Epithelial cell of proximal tubule (primary cell): ENCODE data around the gene HOXA6. TPM values are rescaled to one million over a fixed set of nuclear protein-coding genes. Genes with fewer than 3 reads are reported as not detected.
A peak's percentile ranks its signal among the peaks of the same experiment; 100 is the strongest.

ENCODE experiments used
- DNase-seq: peaks from one replicate; pipeline ENCODE4 v3.0.0-alpha.2; 2011; ENCODE audit warnings: low read depth
- H3K4me3 ChIP-seq: 2 replicates; pipeline ENCODE4 v1.5.1; 2011; ENCODE audit warnings: low read depth, mild to moderate bottlenecking, low read length
- total RNA-seq: library from RNA; depleted of rRNA; stranded (reverse); fragments of >200 nt; gene quantifications from 2 replicates; pipeline ENCODE4 v1.2.3, GENCODE V29; 2015
- TF ChIP-seq, protein P1 (sequence below): conservative IDR thresholded peaks from 2 replicates; pipeline ENCODE4 v1.5.1; 2012; ENCODE audit warnings: low read depth, mild to moderate bottlenecking, low read length

Gene HOXA6
- total RNA-seq, 1 donor from 2014 or later, result 5.7 TPM

DNA sequence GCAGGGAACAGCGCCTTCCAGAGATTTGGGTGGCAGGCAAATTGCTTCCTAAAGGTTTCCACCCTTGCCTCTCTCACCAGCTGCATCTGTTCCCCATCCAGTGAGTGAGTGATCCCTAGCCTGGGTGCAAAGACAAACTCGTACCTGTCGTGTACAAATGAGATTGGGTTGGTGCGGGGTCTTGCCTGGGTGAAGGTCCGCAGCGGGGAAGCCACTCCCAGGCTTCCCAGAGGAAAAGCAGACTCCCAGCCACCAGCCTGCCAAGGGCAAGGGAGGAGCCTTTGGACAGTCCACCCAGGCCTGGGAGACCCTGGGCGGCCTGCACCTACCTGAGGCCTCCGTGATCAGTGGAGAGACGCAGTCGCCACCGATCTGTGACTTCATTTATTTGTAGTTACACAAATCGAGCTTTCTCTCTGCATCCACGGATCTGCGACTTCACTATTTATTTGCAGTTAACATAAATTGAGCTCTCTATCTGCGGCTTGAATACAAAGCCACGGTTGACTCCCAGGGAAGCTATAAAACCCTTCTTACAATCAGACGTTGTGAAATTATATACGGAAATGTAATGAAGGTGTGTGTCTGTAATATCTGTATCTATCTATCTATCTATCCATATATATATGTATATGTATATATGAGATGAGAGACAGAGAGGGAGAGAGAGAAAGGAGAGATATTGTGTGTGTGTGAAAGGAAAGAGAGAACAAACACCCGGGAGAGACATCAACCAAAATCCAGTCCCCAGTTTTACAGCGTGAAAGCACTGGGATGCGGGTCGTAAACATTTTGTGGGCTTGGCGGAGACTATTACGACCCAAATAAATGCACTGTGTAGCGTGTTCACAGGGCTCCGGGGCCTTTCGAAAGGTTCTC is 11.9 kb upstream of the HOXA6 start:
- no peak for DNase-seq
- peak overlapping the region; percentile 74 for H3K4me3 ChIP-seq

DNA sequence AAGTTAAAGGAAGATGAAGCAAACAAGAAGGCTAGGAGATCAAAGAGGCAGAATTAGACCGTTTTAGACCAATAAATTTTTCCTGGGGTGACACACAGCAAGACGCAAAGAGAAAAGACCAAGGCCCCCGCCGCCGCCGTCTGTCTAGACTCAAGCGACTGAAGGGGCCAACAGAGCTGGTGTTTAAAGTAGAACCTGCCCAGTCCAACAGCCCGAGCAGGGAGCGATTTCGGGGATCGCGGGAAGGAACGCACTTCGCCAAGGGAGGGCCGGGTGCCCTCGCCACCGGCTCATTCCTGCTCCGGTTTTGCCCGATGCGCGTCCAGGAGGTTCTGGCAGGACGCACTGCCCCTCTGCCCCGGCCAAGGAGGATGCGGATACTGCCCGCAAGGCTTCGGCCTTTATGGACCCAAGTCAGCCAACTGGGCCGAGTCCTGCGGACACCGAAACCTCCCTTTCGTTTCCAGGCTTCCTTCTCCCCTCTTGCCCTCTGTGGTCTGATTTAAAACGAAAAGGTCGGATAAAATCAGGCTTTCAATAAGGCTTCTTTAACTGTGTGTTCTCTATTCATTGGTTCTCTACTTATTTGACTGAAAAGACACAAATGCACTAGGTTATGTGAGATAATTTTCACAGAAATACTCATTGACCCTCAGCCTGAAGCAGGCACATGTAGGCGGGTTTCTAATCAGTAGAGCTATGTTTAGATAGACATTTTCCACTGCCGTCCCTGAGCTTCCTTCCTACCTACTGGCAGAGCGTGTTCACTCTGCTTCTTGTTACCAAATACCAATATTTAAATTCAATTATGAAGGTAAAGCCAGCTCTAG is 11.1 kb upstream of the HOXA6 start:
- H3K4me3 ChIP-seq, result peak overlapping the region; percentile 74
- TF ChIP-seq, protein P1, sequence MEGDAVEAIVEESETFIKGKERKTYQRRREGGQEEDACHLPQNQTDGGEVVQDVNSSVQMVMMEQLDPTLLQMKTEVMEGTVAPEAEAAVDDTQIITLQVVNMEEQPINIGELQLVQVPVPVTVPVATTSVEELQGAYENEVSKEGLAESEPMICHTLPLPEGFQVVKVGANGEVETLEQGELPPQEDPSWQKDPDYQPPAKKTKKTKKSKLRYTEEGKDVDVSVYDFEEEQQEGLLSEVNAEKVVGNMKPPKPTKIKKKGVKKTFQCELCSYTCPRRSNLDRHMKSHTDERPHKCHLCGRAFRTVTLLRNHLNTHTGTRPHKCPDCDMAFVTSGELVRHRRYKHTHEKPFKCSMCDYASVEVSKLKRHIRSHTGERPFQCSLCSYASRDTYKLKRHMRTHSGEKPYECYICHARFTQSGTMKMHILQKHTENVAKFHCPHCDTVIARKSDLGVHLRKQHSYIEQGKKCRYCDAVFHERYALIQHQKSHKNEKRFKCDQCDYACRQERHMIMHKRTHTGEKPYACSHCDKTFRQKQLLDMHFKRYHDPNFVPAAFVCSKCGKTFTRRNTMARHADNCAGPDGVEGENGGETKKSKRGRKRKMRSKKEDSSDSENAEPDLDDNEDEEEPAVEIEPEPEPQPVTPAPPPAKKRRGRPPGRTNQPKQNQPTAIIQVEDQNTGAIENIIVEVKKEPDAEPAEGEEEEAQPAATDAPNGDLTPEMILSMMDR, result no peak
- no peak for DNase-seq

More for the DNA sequence above, 11.9 kb upstream of the HOXA6 start:
- TF ChIP-seq, protein P1, result no peak

DNA sequence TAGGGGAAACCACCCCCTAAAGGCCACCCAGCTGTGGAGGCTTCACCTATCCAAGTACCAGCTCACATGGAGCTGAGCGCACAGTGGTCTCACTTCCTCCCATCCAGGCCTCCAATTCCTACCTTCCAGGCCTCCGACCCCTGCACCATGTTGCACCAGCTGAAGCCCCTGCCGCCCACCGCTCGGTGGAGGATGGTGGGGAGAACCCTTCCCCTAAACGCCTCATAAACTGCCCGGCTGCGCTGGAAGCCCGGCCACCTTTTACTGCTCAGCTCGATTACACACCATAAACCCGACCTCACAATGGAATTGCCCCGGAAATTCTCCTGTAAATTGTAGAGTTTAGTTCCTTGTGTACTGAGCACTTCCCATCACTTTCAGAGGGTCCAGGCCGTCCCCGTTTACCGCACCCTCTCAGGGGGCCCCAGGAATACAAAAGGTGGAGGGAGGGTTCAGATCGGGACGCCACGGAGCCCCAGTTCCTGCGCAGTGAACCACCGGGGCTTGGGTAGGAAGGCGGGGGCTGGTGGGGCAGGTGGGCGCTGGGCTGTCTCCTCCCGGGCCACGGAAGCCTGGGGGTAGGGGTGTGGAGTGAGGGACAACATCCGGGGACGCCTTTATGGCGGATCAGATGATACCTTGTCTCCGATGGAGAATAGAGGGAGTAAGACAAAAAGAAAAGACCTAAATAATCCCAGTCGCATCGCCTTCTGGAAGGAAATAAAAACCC is 10.3 kb upstream of the HOXA6 start:
- H3K4me3 ChIP-seq, result peak overlapping the region; percentile 74
- TF ChIP-seq, protein P1, result no peak
- no peak for DNase-seq

DNA sequence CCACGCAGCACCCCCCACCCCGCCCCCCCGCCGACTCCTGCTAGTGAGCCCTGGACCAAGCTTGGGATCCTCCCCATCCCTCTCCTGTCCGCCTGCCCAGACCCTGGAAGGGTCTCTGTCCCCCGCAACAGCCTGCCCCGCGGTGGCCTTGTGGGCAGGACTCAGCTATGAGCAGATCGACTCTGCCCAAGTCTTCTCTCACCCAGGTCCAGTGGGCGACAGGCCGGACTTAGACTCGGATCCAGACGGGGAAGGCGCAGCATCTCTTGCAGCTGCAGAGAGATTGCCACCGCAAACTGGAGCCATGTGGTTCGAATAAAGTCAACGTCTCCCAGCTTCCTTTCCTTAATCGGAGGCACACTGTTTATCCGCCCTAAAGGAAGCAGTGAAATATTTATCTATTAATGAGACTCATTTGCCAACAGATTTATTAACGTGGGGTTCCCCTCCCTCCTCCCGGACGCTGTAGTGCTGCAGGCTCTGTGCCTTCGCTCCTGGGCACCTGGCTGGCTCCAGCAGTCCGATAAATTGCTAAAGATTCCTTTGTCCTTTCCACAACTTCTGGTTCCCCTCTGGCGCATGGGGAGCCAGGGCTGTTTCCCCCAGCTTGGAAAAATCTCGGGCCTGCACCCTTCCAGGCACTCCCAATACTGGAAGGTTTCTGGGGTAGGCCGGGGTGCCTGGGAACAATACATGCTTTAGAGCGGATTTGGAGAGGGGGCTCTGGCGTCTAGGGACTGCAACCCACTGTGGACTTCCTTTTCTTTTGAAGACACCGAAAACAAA is 9.5 kb upstream of the HOXA6 start:
- DNase-seq, result no peak
- peak overlapping the region; percentile 74 for H3K4me3 ChIP-seq
- TF ChIP-seq, protein P1, result no peak

DNA sequence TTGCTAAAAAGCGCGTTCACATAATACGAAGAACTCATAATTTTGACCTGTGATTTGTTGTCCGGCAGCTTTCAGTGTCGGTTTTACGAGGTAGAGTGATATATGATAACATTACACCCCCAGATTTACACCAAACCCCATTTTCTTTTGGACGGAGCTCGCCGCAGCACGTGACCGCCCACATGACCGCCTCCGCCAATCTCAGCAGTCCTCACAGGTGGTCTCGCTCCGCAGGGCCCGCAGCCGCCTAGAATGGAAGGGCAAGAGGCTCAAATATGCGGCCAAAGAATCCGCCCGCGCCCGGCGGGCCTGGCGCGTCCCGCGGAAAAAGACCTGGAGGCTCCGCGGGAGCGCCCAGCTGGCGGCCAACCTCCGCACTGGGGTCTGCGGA is 8.9 kb upstream of the HOXA6 start, which contains the start of gene HOXA7:
Gene HOXA7, minus strand, starts transcription at position 168 of the 391 bp plus-strand sequence. Its CDS starts 130 bp downstream, at position 38.
- TF ChIP-seq, protein P1, result no peak
- peak within 1 kb of the TSS; percentile 74 for H3K4me3 ChIP-seq
- no peak for DNase-seq
